Measurements from ENCODE around the gene UBE4A. TPM values are rescaled to one million over a fixed set of nuclear protein-coding genes. Genes with fewer than 3 reads are reported as not detected.

UBE4A gene
- total RNA-seq, 2 donors from 2014 or later = 50.2 to 57.9 TPM

Small RNAs within 50 kb of the gene (small RNA-seq; reads per million reads assigned to genes)
- 0 reads per million in 2 donors for gene AP001582.1

Other genes with a start within 250 kb of the UBE4A start
- gene SCN4B, start 206.8 kb upstream of the UBE4A start, total RNA-seq = 1 to 10 TPM; 3.0 to 5.6 TPM
- gene SCN2B, start 183.0 kb upstream of the UBE4A start, total RNA-seq = 1 to 10 TPM in 1 of 2 donors, under 1 TPM in 1; 0.68 to 1.1 TPM
- gene JAML, start 134.6 kb upstream of the UBE4A start, total RNA-seq = 1 to 10 TPM; 2.3 to 8.5 TPM
- gene MPZL3, start 107.2 kb upstream of the UBE4A start, total RNA-seq = 10 to 100 TPM in 1 of 2 donors, 1 to 10 TPM in 1; 6.2 to 13.0 TPM
- 100 to 1,000 TPM in 1 of 2 donors, 10 to 100 TPM in 1; 73.7 to 103 TPM for gene MPZL2, start 95.3 kb upstream of the UBE4A start, total RNA-seq
- gene CD3E, start 54.9 kb upstream of the UBE4A start, total RNA-seq = 1 to 10 TPM; 2.8 to 4.6 TPM
- gene CD3D, start 16.9 kb upstream of the UBE4A start, total RNA-seq = 1 to 10 TPM in 1 of 2 donors, under 1 TPM in 1; 0.55 to 4.4 TPM
- gene CD3G, start 15.3 kb upstream of the UBE4A start, total RNA-seq = 1 to 10 TPM; 1.2 to 1.7 TPM
- 10 to 100 TPM; 32.9 to 66.4 TPM for gene ATP5MG, start 42.0 kb downstream of the UBE4A start, total RNA-seq
- 10 to 100 TPM; 82.6 to 89.0 TPM for gene KMT2A, start 76.9 kb downstream of the UBE4A start, total RNA-seq
- gene TTC36, start 167.9 kb downstream of the UBE4A start, total RNA-seq = 1 to 10 TPM; 3.1 to 7.7 TPM
- gene TMEM25, start 171.6 kb downstream of the UBE4A start, total RNA-seq = 10 to 100 TPM; 52.4 to 64.2 TPM
- gene IFT46, start 206.3 kb downstream of the UBE4A start, total RNA-seq = 10 to 100 TPM; 38.9 to 48.4 TPM
- 100 to 1,000 TPM; 108 to 132 TPM for gene ARCN1, start 212.8 kb downstream of the UBE4A start, total RNA-seq
- 100 to 1,000 TPM in 1 of 2 donors, 10 to 100 TPM in 1; 74.5 to 113 TPM for gene PHLDB1, start 248.0 kb downstream of the UBE4A start, total RNA-seq